Lung microvascular endothelial cell (primary cell): Measurements from ENCODE around the gene LUZP2. TPM values are rescaled to one million over a fixed set of nuclear protein-coding genes. Genes with fewer than 3 reads are reported as not detected.

Experiments
- DNase-seq, 2 donors: peaks; one replicate each; pipeline versions ENCODE4 v3.0.0 to v3.0.0-alpha.2; 2010; ENCODE audit warnings: low read depth in 2 of 2
- total RNA-seq: library from RNA; depleted of rRNA; stranded (reverse); fragments of >200 nt; gene quantifications from 2 replicates; pipeline ENCODE4 v1.2.1, GENCODE V29; 2014

LUZP2 gene
- total RNA-seq = not detected in 2 replicates

DNA sequence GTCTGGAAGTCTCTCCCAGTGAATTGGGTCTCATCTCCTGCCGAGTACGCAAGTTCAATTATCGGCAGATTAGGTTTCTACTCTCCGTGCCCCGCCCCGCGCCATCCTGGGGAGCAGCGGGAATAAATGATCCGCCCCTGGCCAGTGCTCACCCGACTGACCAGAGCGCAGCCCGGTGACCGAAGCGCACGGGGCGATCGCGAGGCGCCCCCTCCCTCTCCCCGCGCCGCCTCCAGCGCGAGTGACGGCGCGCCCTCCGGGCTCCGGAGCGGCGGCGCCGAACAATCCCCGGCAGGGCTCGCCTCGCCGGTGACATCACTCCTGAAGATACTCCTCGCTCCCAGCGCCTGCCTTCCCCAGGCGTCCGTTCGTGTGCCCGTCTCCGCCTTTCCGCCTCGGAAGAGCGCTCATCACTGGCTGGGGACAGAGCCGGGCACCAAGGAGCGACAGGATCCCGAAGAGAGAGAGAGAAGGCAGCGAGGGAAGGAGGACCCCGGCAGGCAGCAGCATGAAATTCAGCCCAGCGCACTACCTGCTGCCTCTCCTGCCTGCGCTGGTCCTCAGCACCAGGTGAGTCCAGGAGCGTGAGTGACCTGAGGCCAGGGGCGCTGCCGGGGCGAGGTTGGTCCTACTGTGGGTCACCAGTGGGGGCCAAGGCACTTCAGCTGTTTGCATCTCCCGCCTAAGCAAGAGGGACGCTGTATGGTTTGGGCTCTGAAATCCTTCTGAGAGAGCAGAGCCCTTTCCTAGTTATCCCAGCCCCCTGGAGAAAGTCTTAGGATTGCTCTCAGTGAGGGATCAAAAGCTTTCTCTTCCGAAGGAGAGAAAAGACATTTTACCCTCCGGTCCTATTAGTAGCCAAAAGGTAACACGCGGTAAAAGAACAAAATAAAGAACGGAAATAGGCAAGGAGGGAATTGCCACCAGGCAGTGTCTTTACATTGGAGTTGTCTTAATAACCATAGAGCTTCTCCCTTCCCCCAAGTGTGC is at the start of gene LUZP2:
Gene LUZP2 (plus strand): TSS at position 318 of the 990 bp plus-strand sequence.
- DNase-seq = peak in 1 of 2 donors; percentile 4

- DNase-seq = no peak
These were observed 43.6 kb upstream of the LUZP2 start for GRCh38 chr11:24453129-24453718.

DNA sequence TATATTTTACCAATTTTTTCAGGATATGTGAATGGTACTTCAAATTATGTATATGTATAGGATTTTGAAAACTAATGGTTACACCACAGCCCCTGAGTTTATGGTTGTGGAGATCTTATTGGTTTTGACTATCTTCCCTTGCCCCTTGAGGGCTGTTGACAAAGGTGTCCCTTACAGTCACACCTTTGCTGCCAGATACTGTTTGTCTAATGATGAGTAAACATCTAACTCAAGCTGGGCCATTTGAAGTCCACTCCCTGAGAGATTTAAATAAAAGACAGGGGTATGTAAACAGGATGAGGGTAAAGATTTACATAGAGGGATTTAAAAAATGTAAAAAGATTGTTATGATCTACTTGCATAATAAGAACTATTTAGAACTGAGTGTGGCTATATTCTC is 38.9 kb upstream of the LUZP2 start:
- no peak for DNase-seq

GRCh38 chr11:24470431-24470830 is 26.4 kb upstream of the LUZP2 start:
- DNase-seq = no peak

GRCh38 chr11:24471084-24471483 is 25.8 kb upstream of the LUZP2 start:
- DNase-seq = no peak

DNA sequence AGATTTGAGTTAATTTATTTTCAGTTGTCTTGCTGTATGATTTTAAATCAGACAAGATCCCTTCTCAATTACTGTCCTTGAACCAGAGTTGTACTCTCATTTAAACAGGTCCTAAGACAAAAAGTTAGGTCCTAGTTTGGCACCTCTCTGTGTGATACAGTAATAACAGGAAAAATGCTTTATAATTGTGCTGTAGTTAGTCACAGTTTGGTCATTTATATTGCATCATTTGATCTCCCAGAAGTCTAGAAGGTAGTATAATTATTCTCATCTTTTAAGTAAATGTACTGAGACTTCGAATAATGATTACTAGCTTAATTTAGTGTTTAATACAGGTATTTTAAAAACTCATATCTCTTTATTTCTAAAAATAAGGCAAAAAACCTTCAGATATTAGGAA is 18.1 kb upstream of the LUZP2 start:
- DNase-seq = no peak

DNA sequence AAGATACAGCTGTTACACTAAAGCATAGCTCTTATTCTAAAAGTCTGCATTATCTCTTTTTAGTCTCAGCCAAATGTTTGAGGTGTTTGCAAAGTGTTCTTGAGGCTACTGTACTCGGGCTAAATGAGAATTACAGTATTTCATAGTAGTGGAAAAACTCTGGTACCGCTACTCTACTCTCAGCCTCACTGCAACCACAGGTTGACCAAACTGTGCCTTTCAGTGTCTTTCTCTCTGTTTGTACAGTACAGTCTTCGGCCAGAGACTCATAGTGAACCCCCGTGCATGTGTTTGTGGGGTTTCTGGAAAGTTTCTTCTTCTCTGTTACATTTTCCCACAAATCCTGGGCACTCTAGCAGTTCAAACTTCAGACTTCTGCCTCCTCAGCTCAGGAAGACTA is 7.4 kb upstream of the LUZP2 start:
- no peak for DNase-seq

DNA sequence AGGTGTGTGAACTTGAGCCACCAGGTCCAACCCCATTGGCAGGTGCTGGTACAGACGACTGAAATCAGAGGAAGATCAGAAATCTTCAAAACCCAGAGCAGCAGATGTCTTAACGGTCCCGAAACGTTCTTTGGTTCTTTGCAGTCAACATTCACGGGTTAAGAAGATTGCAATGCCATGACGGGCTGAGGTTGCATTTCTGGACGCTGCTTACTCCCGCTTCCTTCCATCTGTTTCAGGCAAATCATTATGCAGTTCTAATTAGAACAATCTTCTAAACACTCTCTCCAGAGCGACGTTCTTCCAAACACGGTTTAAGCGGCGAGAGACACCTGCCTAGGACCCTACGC is 492 bp upstream of the LUZP2 start:
- DNase-seq = no peak

DNA sequence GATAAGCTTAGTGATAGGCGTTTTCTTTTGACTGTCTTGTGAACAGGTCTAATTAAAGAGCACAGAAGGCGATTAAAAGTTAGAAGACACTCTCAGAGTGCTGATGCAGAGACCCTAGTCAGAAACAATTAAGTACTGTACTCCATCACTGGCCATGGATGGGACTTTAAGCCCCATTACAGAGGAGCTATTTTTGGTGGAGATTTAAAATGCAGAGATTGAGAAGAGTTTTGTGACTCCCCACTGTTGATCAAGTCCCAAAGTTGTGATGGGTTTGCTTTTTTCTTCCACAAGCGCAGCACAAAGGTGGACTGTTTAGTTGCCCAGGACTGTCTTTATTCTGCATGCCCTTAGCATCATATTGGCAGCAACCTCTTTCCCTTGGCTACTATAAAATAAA is 978 bp downstream of the LUZP2 start:
- no peak for DNase-seq

DNA sequence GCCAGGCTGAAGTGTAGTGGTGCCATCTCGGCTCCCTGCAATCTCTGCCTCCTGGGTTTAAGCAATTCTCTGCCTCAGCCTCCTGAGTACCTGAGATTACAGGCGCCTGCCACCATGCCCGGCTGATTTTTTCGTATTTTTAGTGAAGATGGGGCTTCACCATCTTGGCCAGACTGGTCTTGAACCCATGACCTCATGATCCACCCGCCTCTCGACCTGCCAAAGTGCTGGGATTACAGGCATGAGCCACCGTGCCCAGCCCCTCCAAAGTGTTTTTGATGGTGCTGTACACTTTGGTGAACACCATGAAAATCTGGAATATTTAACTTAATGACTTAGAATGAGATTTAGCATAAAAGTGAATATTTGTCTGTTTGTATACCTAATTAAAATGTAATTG is 5.6 kb downstream of the LUZP2 start:
- no peak for DNase-seq

DNA sequence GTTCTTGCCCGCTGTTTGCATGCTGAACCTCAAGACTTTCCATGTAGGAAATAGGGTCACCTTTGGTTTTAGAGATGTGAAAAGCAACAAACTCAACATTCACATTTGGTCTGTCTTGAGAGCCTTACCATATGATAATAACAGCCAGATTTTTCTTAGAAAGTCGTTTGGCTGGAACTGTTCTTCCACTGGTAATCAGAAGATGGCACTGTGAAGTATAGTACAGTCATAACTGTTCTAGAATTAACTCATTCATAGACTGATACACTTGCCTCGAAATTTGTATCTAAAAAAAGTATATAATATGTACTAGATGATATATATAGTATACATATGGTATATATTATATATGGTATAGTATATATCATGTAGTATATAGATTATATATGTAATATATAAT is 12.3 kb downstream of the LUZP2 start:
- DNase-seq = no peak

DNA sequence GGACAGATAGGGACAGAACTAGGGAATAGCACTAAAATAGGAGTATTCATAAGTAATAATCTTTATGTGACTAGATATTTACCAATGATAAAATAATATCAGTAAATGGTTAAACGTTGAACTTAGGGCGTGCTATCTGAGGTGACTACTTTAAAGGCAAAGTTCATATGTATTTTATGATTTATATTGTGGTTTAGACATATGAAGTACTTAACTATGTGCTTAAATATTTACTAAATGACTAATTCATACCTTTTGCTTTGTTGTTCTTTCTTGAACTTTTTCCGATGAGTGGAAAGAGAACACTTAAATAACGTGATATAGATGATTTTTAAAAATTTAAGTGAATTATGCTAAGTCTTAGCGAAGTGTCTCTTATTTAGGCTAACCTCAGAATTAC is 14.7 kb downstream of the LUZP2 start:
- no peak for DNase-seq

GRCh38 chr11:24513479-24514218 is 16.8 kb downstream of the LUZP2 start:
- no peak for DNase-seq

DNA sequence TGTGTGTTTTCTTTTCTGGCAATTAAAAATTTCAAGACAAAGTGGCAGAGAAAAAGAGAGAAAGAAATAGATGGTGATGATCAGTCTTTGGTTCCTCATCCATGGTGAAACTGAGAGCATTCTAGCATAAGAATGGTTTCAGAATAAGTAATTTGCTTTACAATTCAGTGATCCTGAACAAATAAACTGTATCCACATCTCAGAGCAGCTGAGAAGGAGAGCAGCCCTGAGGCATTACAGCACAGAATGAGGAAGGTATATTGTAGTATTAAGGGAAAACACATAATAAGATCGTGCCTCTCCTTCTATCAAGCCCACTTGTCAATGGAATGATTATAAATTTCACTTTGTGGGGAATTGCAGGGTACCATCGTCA is 17.4 kb downstream of the LUZP2 start:
- DNase-seq = no peak

- no peak for DNase-seq
These were observed 18.8 kb downstream of the LUZP2 start for GRCh38 chr11:24515632-24516031.

- no peak for DNase-seq
These were observed 19.8 kb downstream of the LUZP2 start for GRCh38 chr11:24516638-24517037.

- no peak for DNase-seq
These were observed 24.7 kb downstream of the LUZP2 start for GRCh38 chr11:24521601-24522000.

DNA sequence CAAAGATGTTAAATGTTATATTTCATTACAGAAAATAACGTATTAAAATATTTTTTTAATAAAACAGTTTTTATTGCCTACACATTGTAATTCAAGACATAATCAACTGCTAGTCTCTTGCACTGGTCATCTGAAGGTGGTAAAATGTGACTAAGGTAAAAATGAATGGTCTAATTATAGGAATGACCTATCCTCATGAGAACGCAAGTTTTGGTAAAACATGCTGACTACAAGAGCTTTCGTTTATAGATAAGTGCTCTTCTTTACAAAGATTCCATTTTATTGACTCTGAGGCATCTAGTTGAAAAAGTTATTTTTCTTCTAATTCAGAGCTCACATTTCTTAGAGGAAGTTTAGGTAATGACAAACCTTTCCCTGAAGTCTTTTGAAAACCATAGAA is 27.3 kb downstream of the LUZP2 start:
- DNase-seq = no peak

DNA sequence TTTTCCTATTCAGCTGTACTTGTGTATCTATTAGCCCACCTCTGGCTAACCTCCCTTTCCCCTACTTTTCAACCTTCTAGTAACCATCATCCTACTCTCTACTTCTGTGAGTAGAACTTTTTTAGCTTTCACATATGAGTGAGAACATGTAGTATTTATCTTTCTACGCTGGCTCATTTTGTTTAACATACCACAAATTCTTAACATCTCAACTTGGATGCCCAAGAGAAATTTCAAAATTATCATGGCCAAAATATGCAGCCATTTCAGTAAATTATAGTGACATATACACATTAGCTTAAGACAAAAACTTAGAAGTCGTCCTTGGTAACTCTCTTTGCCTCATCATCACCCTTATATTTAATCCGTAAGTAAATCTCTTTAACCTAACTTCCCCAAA is 34.7 kb downstream of the LUZP2 start:
- no peak for DNase-seq

GRCh38 chr11:24543771-24544170 is 46.9 kb downstream of the LUZP2 start:
- no peak for DNase-seq

DNA sequence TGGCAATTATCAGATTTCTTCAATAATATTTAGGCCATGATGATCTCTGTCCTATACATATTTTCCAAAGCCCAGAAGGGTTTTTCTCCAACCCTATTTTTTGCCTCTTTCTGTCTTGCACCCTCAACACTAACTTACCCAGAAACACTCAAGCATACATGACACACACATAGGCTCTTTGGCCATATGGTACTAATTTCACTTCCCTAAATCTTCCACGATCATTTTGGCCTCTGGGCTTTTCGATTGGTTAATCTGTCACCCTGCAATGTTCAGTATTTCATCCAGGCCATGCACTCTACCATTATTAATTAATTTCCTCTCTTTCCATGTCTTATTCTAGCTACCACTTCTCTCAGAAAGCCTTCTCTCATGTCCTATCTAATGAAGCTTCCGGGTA is 59.8 kb downstream of the LUZP2 start:
- DNase-seq = no peak

GRCh38 chr11:24559315-24559714 is 62.5 kb downstream of the LUZP2 start:
- DNase-seq = no peak
